K562 (cell line): Measurements from ENCODE around the gene IGSF3. TPM values are rescaled to one million over a fixed set of nuclear protein-coding genes. Genes with fewer than 3 reads are reported as not detected.

Experiments
- ATAC-seq: fragments of 200-7000 bp; cut with Tn5 transposase; 3 replicates; pipeline ENCODE4 v1.9.1; 2020; ENCODE audit warnings: moderate library complexity
- BruUV-seq: library from RNA; stranded (reverse); fragments of 400-500 nt; replicated peaks from 2 replicates; lab custom pipeline; 2021; lab: Mats Ljungman, UMichigan
- CTCF ChIA-PET: fragments of 300-600 bp; formaldehyde crosslinking; extraction: SDS; loops from one replicate; lab custom pipeline; 2021; ENCODE audit warnings: low intra/inter-chr PET ratio; lab: Yijun Ruan, JAX
- POLR2A ChIA-PET: fragments of 300-600, 350-650 bp; sonication (Branson Sonifier 250); formaldehyde crosslinking; extraction: SDS; loops from one replicate; lab custom pipeline; 2021; ENCODE audit warnings: antibody characterized with exemption, inconsistent platforms; lab: Yijun Ruan, JAX
- DNase-seq, 4 experiments: peaks; one replicate each; pipeline versions ENCODE4 v3.0.0 to v3.0.0-alpha.2; 2011 to 2018; ENCODE audit warnings: low spot score in 3 of 4, mixed read lengths in 3 of 4; ENCODE audit errors: extremely low read depth in 1 of 4
- FAIRE-seq: peaks from 2 replicates; lab custom pipeline; 2011; peaks lifted over from hg19 to GRCh38; lab: Jason Lieb, UNC
- H2AFZ ChIP-seq: 2 replicates; pipeline ENCODE4 v1.6.0; 2011; ENCODE audit warnings: low read depth, low read length, control low read depth, inconsistent platforms
- H3K27ac ChIP-seq: fragments of 200-600 bp; 3 replicates; pipeline ENCODE4 v1.8.0; 2011; ENCODE audit warnings: low read depth, mild to moderate bottlenecking, control low read depth, inconsistent platforms, low read length, moderate library complexity, mixed read lengths; ENCODE audit errors: extremely low read depth
- H3K27me3 ChIP-seq, 2 experiments: fragments of 300-600 bp in 1 of 2; 2 replicates in 1 of 2; 3 replicates in 1 of 2; pipeline versions ENCODE4 v1.6.0 to v1.8.0; 2011; ENCODE audit warnings: inconsistent platforms in 2 of 2, low read length in 2 of 2, mild to moderate bottlenecking in 1 of 2, mixed read lengths in 1 of 2, moderate library complexity in 1 of 2; ENCODE audit not compliant: control insufficient read depth in 2 of 2, insufficient read depth in 2 of 2
- H3K36me3 ChIP-seq: fragments of 300-600 bp; 3 replicates; pipeline ENCODE4 v1.8.0; 2011; ENCODE audit warnings: mild to moderate bottlenecking, low read length, inconsistent platforms; ENCODE audit not compliant: control insufficient read depth, insufficient read depth
- H3K4me1 ChIP-seq, 2 experiments: fragments of 200-600 bp in 1 of 2; replicated peaks in 1 of 2; 2 replicates in 1 of 2; 3 replicates in 1 of 2; pipeline versions ENCODE4 v1.5.1 to v1.8.0; 2011; ENCODE audit warnings: inconsistent platforms in 2 of 2, low read length in 2 of 2, mild to moderate bottlenecking in 1 of 2, mixed read lengths in 1 of 2, moderate library complexity in 1 of 2; ENCODE audit not compliant: control insufficient read depth in 2 of 2, insufficient read depth in 2 of 2
- H3K4me2 ChIP-seq: 2 replicates; pipeline ENCODE4 v1.6.1; 2011; ENCODE audit warnings: low read length, control low read depth, inconsistent platforms, mixed read lengths; ENCODE audit not compliant: insufficient read depth
- H3K4me3 ChIP-seq: fragments of 200-600 bp; sonication (generic), shearing (Covaris generic); 2 replicates; pipeline ENCODE4 v1.5.1; 2016; ENCODE audit warnings: control low read depth, inconsistent platforms
- H3K79me2 ChIP-seq: fragments of 200-600 bp; 3 replicates; pipeline ENCODE4 v1.8.0; 2011; ENCODE audit warnings: low read length, inconsistent platforms; ENCODE audit not compliant: control insufficient read depth, insufficient read depth
- H3K9ac ChIP-seq, 2 experiments: 2 replicates each; pipeline versions ENCODE4 v1.6.0 to v1.6.1; 2011; ENCODE audit warnings: low read depth in 2 of 2, low read length in 2 of 2, control low read depth in 1 of 2, inconsistent platforms in 1 of 2, mild to moderate bottlenecking in 1 of 2, mixed read lengths in 1 of 2; ENCODE audit not compliant: insufficient read depth in 1 of 2
- H3K9me1 ChIP-seq: one replicate; pipeline ENCODE4 v1.6.0; 2011; ENCODE audit warnings: inconsistent platforms, mild to moderate bottlenecking, low read length, moderate library complexity; ENCODE audit not compliant: control insufficient read depth, insufficient read depth
- H3K9me3 ChIP-seq: replicated peaks from 2 replicates; pipeline ENCODE4 v1.5.1; 2011; ENCODE audit warnings: low read depth, low read length, inconsistent platforms; ENCODE audit not compliant: control insufficient read depth, insufficient read depth
- H4K20me1 ChIP-seq: replicated peaks from 2 replicates; pipeline ENCODE4 v1.6.1; 2011; ENCODE audit warnings: low read length, inconsistent platforms, mixed read lengths; ENCODE audit not compliant: control insufficient read depth, insufficient read depth
- BHLHE40 ChIP-seq: IDR thresholded peaks from 2 replicates; pipeline ENCODE4 v1.6.1; 2011; ENCODE audit warnings: low read length, improper control_type of control experiment
- C11orf30 ChIP-seq: fragments of 450-650 bp; IDR thresholded peaks from 2 replicates; pipeline ENCODE4 v1.6.1; 2016; ENCODE audit warnings: low read depth, mild to moderate bottlenecking
- ELF1 ChIP-seq: fragments of 200-800 bp; sonication (Bioruptor generic); IDR thresholded peaks from 2 replicates; pipeline ENCODE4 v1.6.1; 2016; ENCODE audit warnings: missing genetic modification characterization, missing compliant biosample characterization
- FOXK1 ChIP-seq: sonication (generic); formaldehyde crosslinking; IDR thresholded peaks from 2 replicates; pipeline ENCODE4 v1.8.0; 2022; ENCODE audit warnings: missing genetic modification reagents, mild to moderate bottlenecking, borderline replicate concordance
- GATAD2B ChIP-seq: fragments of 450-650 bp; IDR thresholded peaks from 2 replicates; pipeline ENCODE4 v1.6.1; 2017; ENCODE audit warnings: mild to moderate bottlenecking, borderline replicate concordance
- MAZ ChIP-seq, 2 experiments: fragments of 450-650 bp in 1 of 2; sonication (generic) in 1 of 2; formaldehyde crosslinking; IDR thresholded peaks in 1 of 2; conservative IDR thresholded peaks in 1 of 2; 2 replicates each; pipeline versions ENCODE4 v1.4.0 to v1.5.0; 2020; ENCODE audit warnings: mild to moderate bottlenecking in 1 of 2, missing genetic modification reagents in 1 of 2
- SMC3 ChIP-seq: conservative IDR thresholded peaks from 2 replicates; pipeline ENCODE4 v1.6.1; 2011; ENCODE audit warnings: low read depth, low read length, improper control_type of control experiment; ENCODE audit not compliant: insufficient read depth
- SRF ChIP-seq, 2 experiments: fragments of 250-450, 450-650 bp in 1 of 2; sonication (Bioruptor Pico) in 1 of 2; sonication (generic) in 1 of 2; formaldehyde crosslinking; IDR thresholded peaks; 2 replicates each; pipeline versions ENCODE4 v1.5.0 to v1.5.1; 2020 to 2022; ENCODE audit warnings: mild to moderate bottlenecking in 1 of 2, missing genetic modification reagents in 1 of 2
- TCF7L2 ChIP-seq: fragments of 150-350 bp; IDR thresholded peaks from 2 replicates; pipeline ENCODE4 v1.6.1; 2016; ENCODE audit warnings: low read depth, mild to moderate bottlenecking, low read length, moderate library complexity
- ZNF57 ChIP-seq: fragments of 450-650 bp; formaldehyde crosslinking; IDR thresholded peaks from 2 replicates; pipeline ENCODE4 v1.4.0; 2020; ENCODE audit warnings: mild to moderate bottlenecking, moderate library complexity
- WGBS: fragments of 100-300 bp; shearing (Covaris generic); methylation state at CpG from one replicate; pipeline ENCODE4 v1.1.6; 2016; ENCODE audit warnings: low coverage, mixed read lengths; ENCODE audit not compliant: insufficient coverage; ENCODE audit errors: missing lambda C conversion rate; 5-methylcytosine and 5-hydroxymethylcytosine counted together
- in situ Hi-C: fragments of 300-500 bp; cut with MboI; formaldehyde crosslinking; loops from 4 replicates; pipeline ENCODE4 v1.15.0; 2018; ENCODE audit warnings: inconsistent platforms, mixed read lengths
- intact Hi-C: fragments of 100-400 bp; cut with micrococcal nuclease; formaldehyde crosslinking; loops from 2 replicates; pipeline ENCODE4 v1.14.2; 2022
- polyA plus RNA-seq, 8 experiments: library from polyadenylated mRNA; depleted of rRNA in 4 of 8; stranded (reverse) in 5 of 8; unstranded in 3 of 8; fragments of >200 nt; fragmentation: Nextera tagmentation in 2 of 8; fragmentation: Illumina TruSeq in 1 of 8; extraction: Ambion mirVana in 2 of 8; extraction: Trizol in 1 of 8; gene quantifications; 2 replicates each; pipeline versions ENCODE4 v1.2.1 to v1.2.3, GENCODE V29; 2011 to 2014; ENCODE audit warnings: inconsistent platforms in 1 of 8, missing spikeins in 1 of 8
- total RNA-seq, 7 experiments: library from RNA; depleted of rRNA in 6 of 7; stranded (reverse); fragments of >200 nt in 6 of 7; fragmentation: Illumina TruSeq in 2 of 7; extraction: Trizol in 2 of 7; gene quantifications; 2 replicates each; pipeline versions ENCODE4 v1.2.1 to v1.2.3, GENCODE V29; 2011 to 2021; ENCODE audit warnings: low replicate concordance in 1 of 7
- TF ChIP-seq, protein P1 (sequence below): fragments of 250-450 bp; sonication (Bioruptor Pico); IDR thresholded peaks from 2 replicates; pipeline ENCODE4 v1.4.0; 2020; ENCODE audit warnings: mild to moderate bottlenecking, moderate library complexity, borderline replicate concordance
- TF ChIP-seq, protein P2 (sequence below): fragments of 450-650 bp; conservative IDR thresholded peaks from 2 replicates; pipeline ENCODE4 v1.6.1; 2016; ENCODE audit warnings: missing genetic modification characterization, low read depth, mild to moderate bottlenecking, missing compliant biosample characterization, moderate library complexity
- TF ChIP-seq, protein P3 (sequence below): fragments of 250-450 bp; sonication (Bioruptor Pico); IDR thresholded peaks from 2 replicates; pipeline ENCODE4 v1.5.0; 2021

The IGSF3 gene
- total and polyA plus RNA-seq, 9 of the 15 experiments (the other 6 are each of a cell fraction or from before 2014, with no cell fraction given) = 1.1 to 15.0 (median 8.3) TPM

DNA sequence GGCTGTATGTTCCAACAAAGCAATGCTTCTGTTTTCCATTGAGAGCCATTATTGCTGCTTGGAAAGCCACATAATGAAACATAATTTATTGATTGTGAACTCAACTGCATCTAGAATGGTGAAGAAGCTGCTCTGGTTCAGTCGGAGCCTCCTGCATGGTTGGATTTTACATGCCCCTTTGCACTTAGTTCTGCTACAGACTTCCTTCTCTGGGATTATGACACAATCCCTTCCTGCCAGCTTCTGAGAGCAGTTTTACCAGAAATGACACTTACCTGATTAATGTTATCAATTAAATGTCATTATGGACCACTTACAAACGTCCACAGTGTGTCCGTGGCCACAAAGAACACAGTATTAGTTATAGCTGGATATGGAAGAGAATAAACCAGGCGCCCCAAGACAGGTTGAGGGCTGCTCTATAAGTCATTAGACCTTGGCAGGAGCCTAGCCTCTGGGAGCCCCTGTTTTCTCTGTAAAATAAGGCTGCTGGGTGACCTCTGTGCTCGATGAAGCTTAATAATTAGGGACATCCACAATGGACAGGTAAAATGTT lies 89.7 kb downstream of the IGSF3 start (continued):
- TF ChIP-seq, protein P1, sequence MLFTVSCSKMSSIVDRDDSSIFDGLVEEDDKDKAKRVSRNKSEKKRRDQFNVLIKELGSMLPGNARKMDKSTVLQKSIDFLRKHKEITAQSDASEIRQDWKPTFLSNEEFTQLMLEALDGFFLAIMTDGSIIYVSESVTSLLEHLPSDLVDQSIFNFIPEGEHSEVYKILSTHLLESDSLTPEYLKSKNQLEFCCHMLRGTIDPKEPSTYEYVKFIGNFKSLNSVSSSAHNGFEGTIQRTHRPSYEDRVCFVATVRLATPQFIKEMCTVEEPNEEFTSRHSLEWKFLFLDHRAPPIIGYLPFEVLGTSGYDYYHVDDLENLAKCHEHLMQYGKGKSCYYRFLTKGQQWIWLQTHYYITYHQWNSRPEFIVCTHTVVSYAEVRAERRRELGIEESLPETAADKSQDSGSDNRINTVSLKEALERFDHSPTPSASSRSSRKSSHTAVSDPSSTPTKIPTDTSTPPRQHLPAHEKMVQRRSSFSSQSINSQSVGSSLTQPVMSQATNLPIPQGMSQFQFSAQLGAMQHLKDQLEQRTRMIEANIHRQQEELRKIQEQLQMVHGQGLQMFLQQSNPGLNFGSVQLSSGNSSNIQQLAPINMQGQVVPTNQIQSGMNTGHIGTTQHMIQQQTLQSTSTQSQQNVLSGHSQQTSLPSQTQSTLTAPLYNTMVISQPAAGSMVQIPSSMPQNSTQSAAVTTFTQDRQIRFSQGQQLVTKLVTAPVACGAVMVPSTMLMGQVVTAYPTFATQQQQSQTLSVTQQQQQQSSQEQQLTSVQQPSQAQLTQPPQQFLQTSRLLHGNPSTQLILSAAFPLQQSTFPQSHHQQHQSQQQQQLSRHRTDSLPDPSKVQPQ = no peak
- TF ChIP-seq BHLHE40 = no peak
- TF ChIP-seq, protein P2, sequence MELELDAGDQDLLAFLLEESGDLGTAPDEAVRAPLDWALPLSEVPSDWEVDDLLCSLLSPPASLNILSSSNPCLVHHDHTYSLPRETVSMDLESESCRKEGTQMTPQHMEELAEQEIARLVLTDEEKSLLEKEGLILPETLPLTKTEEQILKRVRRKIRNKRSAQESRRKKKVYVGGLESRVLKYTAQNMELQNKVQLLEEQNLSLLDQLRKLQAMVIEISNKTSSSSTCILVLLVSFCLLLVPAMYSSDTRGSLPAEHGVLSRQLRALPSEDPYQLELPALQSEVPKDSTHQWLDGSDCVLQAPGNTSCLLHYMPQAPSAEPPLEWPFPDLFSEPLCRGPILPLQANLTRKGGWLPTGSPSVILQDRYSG (tag) = no peak

DNA sequence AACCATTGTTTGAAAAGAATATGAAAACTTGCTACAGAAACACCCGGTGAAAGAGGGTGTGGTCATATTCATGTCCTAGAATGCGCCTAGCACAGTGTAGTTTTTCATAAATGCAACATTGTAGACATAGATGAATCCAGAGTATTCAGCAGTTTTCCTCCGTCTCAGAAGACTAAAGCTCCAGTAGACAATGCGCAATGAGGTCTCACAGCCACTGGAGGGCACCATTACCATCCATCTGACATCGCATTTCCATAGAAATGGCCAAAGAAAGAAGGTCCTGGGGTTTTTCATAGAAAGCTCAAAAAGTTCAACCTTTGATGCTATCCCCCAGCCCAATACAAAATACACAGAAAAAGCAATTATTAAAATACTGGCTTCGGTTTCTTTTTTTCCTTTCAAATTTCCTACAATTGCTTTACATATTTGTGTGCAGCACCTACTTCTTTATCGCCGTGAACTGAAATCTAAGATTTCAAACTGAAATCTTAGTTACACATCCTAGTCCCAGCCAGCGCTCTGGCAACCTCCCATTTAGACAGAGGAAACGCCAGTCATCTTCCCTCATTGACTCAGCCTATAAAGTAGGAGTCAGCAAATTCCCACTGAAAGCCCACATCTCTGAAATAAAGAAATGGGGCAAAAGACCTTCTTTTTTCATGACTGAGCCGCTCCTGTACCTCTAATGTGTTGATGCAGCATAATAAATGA lies 92.8 kb downstream of the IGSF3 start:
- FAIRE-seq = peak; percentile 91
- no peak for TF ChIP-seq FOXK1 (CRISPR knock-in tag)
- peak in 1 of 2 experiments; percentile 71; a peak in 2 of 4 replicates for TF ChIP-seq MAZ (CRISPR knock-in tag; conservative IDR thresholded peaks at IDR 0.05 in 1 of 2, IDR thresholded peaks at IDR 0.05 in 1 of 2)
- no peak for TF ChIP-seq ZNF57 (CRISPR knock-in tag)
- TF ChIP-seq, protein P3, sequence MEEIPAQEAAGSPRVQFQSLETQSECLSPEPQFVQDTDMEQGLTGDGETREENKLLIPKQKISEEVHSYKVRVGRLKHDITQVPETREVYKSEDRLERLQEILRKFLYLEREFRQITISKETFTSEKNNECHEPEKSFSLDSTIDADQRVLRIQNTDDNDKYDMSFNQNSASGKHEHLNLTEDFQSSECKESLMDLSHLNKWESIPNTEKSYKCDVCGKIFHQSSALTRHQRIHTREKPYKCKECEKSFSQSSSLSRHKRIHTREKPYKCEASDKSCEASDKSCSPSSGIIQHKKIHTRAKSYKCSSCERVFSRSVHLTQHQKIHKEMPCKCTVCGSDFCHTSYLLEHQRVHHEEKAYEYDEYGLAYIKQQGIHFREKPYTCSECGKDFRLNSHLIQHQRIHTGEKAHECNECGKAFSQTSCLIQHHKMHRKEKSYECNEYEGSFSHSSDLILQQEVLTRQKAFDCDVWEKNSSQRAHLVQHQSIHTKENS = no peak
- TF ChIP-seq ELF1 (tag) = 0 out of 2 replicates have a peak, but pooled peaks have one; percentile 5
- no peak for TF ChIP-seq SRF (CRISPR knock-in tag; IDR thresholded peaks at IDR 0.05)
- 0 out of 2 replicates have a peak, but pooled peaks have one; percentile 30 for TF ChIP-seq GATAD2B
- no peak for TF ChIP-seq TCF7L2
- peak; percentile 86 for TF ChIP-seq SMC3
- peak; percentile 87 for TF ChIP-seq C11orf30

More for the DNA sequence above, 92.8 kb downstream of the IGSF3 start:
- intact Hi-C loops = loop anchor here (1.0 to 10.0 kb wide), 8 partner anchors 22 to 550 kb away; partner anchors contain the start of gene TRIM45
- H3K36me3 ChIP-seq = no peaks in the 10 kb centered on the region
- H3K4me2 ChIP-seq = no peak overlapping the region
- ChIA-PET CTCF (interaction anchor here (0.8 to 2.7 kb wide), 8 partner anchors 21 to 710 kb away, joined by 3 to 10 read pairs (median 4); no protein-coding TSS in a partner anchor), POLR2A (interaction anchor here (0.5 to 1.1 kb wide), 8 partner anchors 9 to 485 kb away, joined by 3 to 6 read pairs (median 3); partner anchors contain the start of gene TTF2)
- H2AFZ ChIP-seq = peak overlapping the region; percentile 79
- ATAC-seq = peak; percentile 10; the same call in 2 of the 3 replicates
- peaks cover 37 to 40% of the 10 kb centered on the region in 2 experiments for H3K4me1 ChIP-seq
- in situ Hi-C loops = loop anchor here (5.0 kb wide), 2 partner anchors 248 to 478 kb away; no protein-coding TSS in a partner anchor
- WGBS = 22% methylated on average over 11 of the region's 11 CpGs
- H4K20me1 ChIP-seq = 0 out of 2 replicates have a peak, but pooled peaks cover 4% of the 10 kb centered on the region
- peaks cover 13% of the 10 kb centered on the region for H3K79me2 ChIP-seq
- H3K9ac ChIP-seq = peak overlapping the region in 1 of 2 experiments; percentile 61; a peak in 2 of 4 replicates
- no TSS peak for BruUV-seq
- no peak overlapping the region for H3K4me3 ChIP-seq
- no peaks in the 10 kb centered on the region for H3K9me3 ChIP-seq
- no peaks in the 10 kb centered on the region for H3K27me3 ChIP-seq
- H3K9me1 ChIP-seq = no peaks in the 10 kb centered on the region
- no peak overlapping the region; the same call in 2 of the 3 replicates for H3K27ac ChIP-seq
- peak; percentile 79 to 89 (median 82) for DNase-seq
